HCT116 (cell line): ENCODE data around the gene TBC1D1. TPM values are rescaled to one million over a fixed set of nuclear protein-coding genes. Genes with fewer than 3 reads are reported as not detected.

Source experiments
- ATAC-seq: fragments of 200-7000 bp; cut with Tn5 transposase; 2 replicates; pipeline ENCODE4 v1.9.1; 2020; ENCODE audit warnings: mild to moderate bottlenecking, moderate library complexity
- BruUV-seq: library from RNA; stranded (reverse); fragments of 400-500 nt; replicated peaks from 2 replicates; lab custom pipeline; 2021; lab: Mats Ljungman, UMichigan
- CTCF ChIA-PET: fragments of 300-600 bp; sonication (Branson Sonifier 250); formaldehyde crosslinking; loops from one replicate; lab custom pipeline; 2021; ENCODE audit warnings: antibody characterized with exemption; lab: Charles Lee
- POLR2A ChIA-PET: fragments of 300-600, 350-600 bp; sonication (Branson Sonifier 250); formaldehyde crosslinking; loops from one replicate; lab custom pipeline; 2021; ENCODE audit warnings: antibody characterized with exemption; lab: Charles Lee
- RAD21 ChIA-PET, 2 experiments: fragments of 300-600 bp; sonication (Branson Sonifier 250); formaldehyde crosslinking; loops; one replicate each; lab custom pipeline; 2023; ENCODE audit warnings: low total read pairs in 2 of 2; ENCODE audit not compliant: uncharacterized antibody in 2 of 2, unreplicated experiment in 2 of 2, low non-redundant PET in 1 of 2; lab: Charles Lee
- DNase-seq: peaks from one replicate; pipeline ENCODE4 v3.0.0-alpha.2; 2010; ENCODE audit warnings: low read depth, low spot score
- H2AFZ ChIP-seq: fragments of 200-600 bp; shearing (Covaris generic), sonication (generic); 2 replicates; pipeline ENCODE4 v1.6.1; 2017; ENCODE audit warnings: low read depth, mixed run types, mixed read lengths, antibody characterized with exemption, low read length; ENCODE audit not compliant: poor library complexity, severe bottlenecking
- H3K27ac ChIP-seq: 2 replicates; pipeline ENCODE4 v1.5.1; 2012; ENCODE audit warnings: low read depth, low read length
- H3K27me3 ChIP-seq: fragments of 200-600 bp; sonication (generic); 2 replicates; pipeline ENCODE4 v1.6.1; 2016; ENCODE audit warnings: mixed run types, low read length, mixed read lengths; ENCODE audit not compliant: insufficient read depth
- H3K36me3 ChIP-seq, 2 experiments: fragments of 200-500 bp in 1 of 2; fragments of 200-600 bp in 1 of 2; sonication (Bioruptor generic) in 1 of 2; sonication (generic) in 1 of 2; 2 replicates each; pipeline versions ENCODE4 v1.5.1 to v1.6.1; 2014 to 2016; ENCODE audit warnings: low read length in 2 of 2, inconsistent platforms in 1 of 2, mixed read lengths in 1 of 2, mixed run types in 1 of 2; ENCODE audit not compliant: insufficient read depth in 2 of 2, control insufficient read depth in 1 of 2
- H3K4me1 ChIP-seq, 2 experiments: fragments of 200-600 bp in 1 of 2; sonication (generic) in 1 of 2; 2 replicates each; pipeline versions ENCODE4 v1.5.1 to v1.6.1; 2012 to 2017; ENCODE audit warnings: low read length in 2 of 2, inconsistent platforms in 1 of 2, mild to moderate bottlenecking in 1 of 2, mixed read lengths in 1 of 2, mixed run types in 1 of 2, moderate library complexity in 1 of 2; ENCODE audit not compliant: insufficient read depth in 2 of 2, control insufficient read depth in 1 of 2
- H3K4me2 ChIP-seq: fragments of 200-600 bp; sonication (generic); 2 replicates; pipeline ENCODE4 v1.6.1; 2017; ENCODE audit warnings: mixed run types, low read length, mixed read lengths
- H3K4me3 ChIP-seq, 2 experiments: fragments of 200-600 bp in 1 of 2; sonication (generic) in 1 of 2; replicated peaks in 1 of 2; 2 replicates each; pipeline ENCODE4 v1.5.1; 2011 to 2016; ENCODE audit warnings: low read length in 2 of 2, control low read depth in 1 of 2, low read depth in 1 of 2, mild to moderate bottlenecking in 1 of 2, mixed read lengths in 1 of 2, mixed run types in 1 of 2
- H3K79me2 ChIP-seq: fragments of 200-600 bp; sonication (generic); 2 replicates; pipeline ENCODE4 v1.6.1; 2017; ENCODE audit warnings: mild to moderate bottlenecking, mixed run types, low read length, moderate library complexity, mixed read lengths; ENCODE audit not compliant: insufficient read depth
- H3K9ac ChIP-seq: fragments of 200-600 bp; sonication (generic); 2 replicates; pipeline ENCODE4 v1.6.1; 2016; ENCODE audit warnings: low read length, mixed read lengths
- H3K9me2 ChIP-seq: fragments of 200-600 bp; sonication (generic), shearing (Covaris generic); 2 replicates; pipeline ENCODE4 v1.6.1; 2017; ENCODE audit warnings: mixed run types, mild to moderate bottlenecking, moderate library complexity; ENCODE audit not compliant: insufficient read depth
- H3K9me3 ChIP-seq, 2 experiments: fragments of 200-500 bp in 1 of 2; fragments of 200-600 bp in 1 of 2; sonication (Bioruptor generic) in 1 of 2; sonication (generic) in 1 of 2; 2 replicates each; pipeline ENCODE4 v1.6.1; 2014 to 2017; ENCODE audit warnings: low read length in 2 of 2, mixed read lengths in 2 of 2, inconsistent platforms in 1 of 2, low read depth in 1 of 2, mild to moderate bottlenecking in 1 of 2, mixed run types in 1 of 2, moderate library complexity in 1 of 2; ENCODE audit not compliant: control insufficient read depth in 1 of 2, insufficient read depth in 1 of 2
- H4K20me1 ChIP-seq: fragments of 200-600 bp; sonication (generic), shearing (Covaris generic); 2 replicates; pipeline ENCODE4 v1.6.1; 2017; ENCODE audit warnings: mixed run types, mild to moderate bottlenecking, moderate library complexity; ENCODE audit not compliant: insufficient read depth
- CBX3 ChIP-seq: IDR thresholded peaks from 2 replicates; pipeline ENCODE4 v1.6.1; 2012; ENCODE audit warnings: low read depth
- CEBPB ChIP-seq: IDR thresholded peaks from 2 replicates; pipeline ENCODE4 v1.6.1; 2012; ENCODE audit warnings: low read depth
- CTCF ChIP-seq, 3 experiments: fragments of 200-600 bp in 1 of 3; sonication (generic) in 1 of 3; IDR thresholded peaks in 2 of 3; conservative IDR thresholded peaks in 1 of 3; 2 replicates each; pipeline ENCODE4 v1.5.1; 2012 to 2017; ENCODE audit warnings: low read depth in 2 of 3, low read length in 2 of 3, antibody characterized with exemption in 1 of 3, borderline replicate concordance in 1 of 3, control low read depth in 1 of 3, mild to moderate bottlenecking in 1 of 3, mixed read lengths in 1 of 3, mixed run types in 1 of 3, moderate library complexity in 1 of 3; ENCODE audit not compliant: insufficient read depth in 1 of 3
- EGR1 ChIP-seq: IDR thresholded peaks from 2 replicates; pipeline ENCODE4 v1.6.1; 2012; ENCODE audit warnings: low read depth
- EZH2phosphoT487 ChIP-seq: fragments of 200-600 bp; IDR thresholded peaks from 2 replicates; pipeline ENCODE4 v1.6.1; 2018; ENCODE audit warnings: antibody characterized with exemption, borderline replicate concordance
- FOSL1 ChIP-seq: IDR thresholded peaks from 2 replicates; pipeline ENCODE4 v1.6.1; 2012; ENCODE audit warnings: low read depth
- MAX ChIP-seq: IDR thresholded peaks from 2 replicates; pipeline ENCODE4 v1.6.1; 2012
- POLR2A ChIP-seq: IDR thresholded peaks from 2 replicates; pipeline ENCODE4 v1.7.0; 2011; ENCODE audit warnings: borderline replicate concordance; ENCODE audit not compliant: insufficient read depth, insufficient read length; ENCODE audit errors: extremely low read depth
- POLR2AphosphoS5 ChIP-seq: IDR thresholded peaks from 2 replicates; pipeline ENCODE4 v1.6.1; 2011; ENCODE audit warnings: mild to moderate bottlenecking, low read depth, low read length, moderate library complexity
- RAD21 ChIP-seq: IDR thresholded peaks from 2 replicates; pipeline ENCODE4 v1.6.1; 2012; ENCODE audit warnings: low read depth, mild to moderate bottlenecking
- SIN3A ChIP-seq: IDR thresholded peaks from 2 replicates; pipeline ENCODE4 v1.6.1; 2012; ENCODE audit warnings: low read depth
- SRF ChIP-seq: IDR thresholded peaks from 2 replicates; pipeline ENCODE4 v1.6.1; 2012; ENCODE audit warnings: low read depth
- TCF7L2 ChIP-seq: IDR thresholded peaks from 2 replicates; pipeline ENCODE4 v1.7.0; 2011; ENCODE audit warnings: borderline replicate concordance, inconsistent platforms; ENCODE audit not compliant: insufficient read depth, insufficient read length; ENCODE audit errors: extremely low read depth
- ZBTB33 ChIP-seq: IDR thresholded peaks from 2 replicates; pipeline ENCODE4 v1.6.1; 2011; ENCODE audit warnings: mild to moderate bottlenecking, low read length, moderate library complexity; ENCODE audit not compliant: insufficient replicate concordance; ENCODE audit errors: extremely low read depth
- ZFX ChIP-seq: fragments of 450-650 bp; IDR thresholded peaks from 2 replicates; pipeline ENCODE4 v1.6.1; 2017
- intact Hi-C: fragments of 100-400 bp; cut with micrococcal nuclease; formaldehyde crosslinking; loops from 2 replicates; pipeline ENCODE4 v1.10.0; 2022
- total RNA-seq: library from RNA; stranded (reverse); gene quantifications from one replicate; pipeline ENCODE4 v1.2.1, GENCODE V29; 2021; ENCODE audit not compliant: unreplicated experiment

Gene TBC1D1
- total RNA-seq, 1 experiment from 2014 or later: 82.7 TPM

- TF ChIP-seq CTCF (IDR thresholded peaks at IDR 0.05 in 2 of 3, conservative IDR thresholded peaks at IDR 0.05 in 1 of 3; ENCODE audit: borderline replicate concordance in 1 of 3, insufficient read depth in 1 of 3, low read depth in 2 of 3, low read length in 2 of 3): no peak
- TF ChIP-seq EGR1: no peak
Observed at GRCh38 chr4:38115601-38116000, 224.7 kb downstream of the TBC1D1 start (continued).

- ChIA-PET CTCF (no interaction called here), RAD21 (no interaction called here)
- no peak overlapping the region for H2AFZ ChIP-seq
- no peak for TF ChIP-seq SIN3A
- TF ChIP-seq MAX: no peak
- TF ChIP-seq CBX3: no peak
- no peak for TF ChIP-seq ZFX
- no peak for TF ChIP-seq CTCF (IDR thresholded peaks at IDR 0.05 in 2 of 3, conservative IDR thresholded peaks at IDR 0.05 in 1 of 3; ENCODE audit: borderline replicate concordance in 1 of 3, insufficient read depth in 1 of 3, low read depth in 2 of 3, low read length in 2 of 3)
- no peak for TF ChIP-seq ZBTB33
- TF ChIP-seq POLR2A: no peak
- no peak for TF ChIP-seq EZH2phosphoT487
- no peak for TF ChIP-seq CEBPB
- no peak for TF ChIP-seq RAD21
- no peak for TF ChIP-seq SRF
- no peak for TF ChIP-seq FOSL1
- no peak for TF ChIP-seq TCF7L2
- TF ChIP-seq POLR2AphosphoS5: no peak
Observed at GRCh38 chr4:38117591-38117990, 226.7 kb downstream of the TBC1D1 start.

More at GRCh38 chr4:38117591-38117990, 226.7 kb downstream of the TBC1D1 start:
- Histone ChIP-seq H3K4me2 (no peak overlapping the region), H3K27me3 (no peaks in the 10 kb centered on the region), H3K79me2 (no peaks in the 10 kb centered on the region), H4K20me1 (no peaks in the 10 kb centered on the region), H3K27ac (no peak overlapping the region), H3K9ac (no peak overlapping the region), H3K4me3 (no peak overlapping the region), H3K9me3 (no peaks in the 10 kb centered on the region), H3K4me1 (peaks cover 10 to 14% of the 10 kb centered on the region in 2 experiments; a peak in 2 of 4 replicates), H3K9me2 (no peaks in the 10 kb centered on the region), H3K36me3 (peaks cover 0 to 7% of the 10 kb centered on the region in 2 experiments; a peak in 2 of 4 replicates)
- ATAC-seq (no peak), DNase-seq (no peak)
- POLR2A ChIA-PET: no interaction called here
- intact Hi-C loops: no loop called here
- no TSS peak for BruUV-seq
